SK-N-MC (cell line): ENCODE results near the gene VPS26A.

Experiments used
- EZH2 ChIP-seq: fragments of 200-600 bp; sonication (generic); IDR thresholded peaks from one replicate; pipeline ENCODE4 v1.6.1; 2017; ENCODE audit warnings: antibody characterized with exemption
- FOXP2 ChIP-seq: optimal IDR thresholded peaks from 2 replicates; pipeline ENCODE3; 2011; ENCODE audit warnings: mild to moderate bottlenecking, moderate library complexity; ENCODE audit not compliant: insufficient read depth; ENCODE audit errors: extremely low read length, control extremely low read depth
- POLR2AphosphoS5 ChIP-seq: IDR thresholded peaks from 2 replicates; pipeline ENCODE4 v1.6.1; 2012; ENCODE audit warnings: mild to moderate bottlenecking, low read depth, low read length, borderline replicate concordance

- no peak for TF ChIP-seq POLR2AphosphoS5
- no peak for TF ChIP-seq FOXP2
- TF ChIP-seq EZH2 = no peak
Measured at GRCh38 chr10:69182005-69182404, 58.0 kb downstream of the VPS26A start.
